HG02610 (cell line): ENCODE data around the gene ANKRD36C.
"Not testable (repeated sequence)": the region's sequence is repeated elsewhere in the genome, so short reads cannot be mapped to it uniquely, and the experiment has no call there.

Experiments used
- ATAC-seq: cut with Tn5 transposase; IDR thresholded peaks from one replicate; pipeline ENCODE4 v1.9.1; 2021; ENCODE audit warnings: mild to moderate bottlenecking, moderate library complexity; ENCODE audit not compliant: unreplicated experiment

The ANKRD36C gene

GRCh38 chr2:96008051-96008450 is 16.4 kb upstream of the ANKRD36C start:
- ATAC-seq, result not testable (repeated sequence)

- ATAC-seq, result not testable (repeated sequence)
Observed at GRCh38 chr2:96006248-96006647, 14.6 kb upstream of the ANKRD36C start.

- ATAC-seq, result not testable (repeated sequence)
Observed at GRCh38 chr2:95992520-95993272, 1.1 kb upstream of the ANKRD36C start.

GRCh38 chr2:95992102-95992501 is 478 bp upstream of the ANKRD36C start:
- ATAC-seq, result peak; percentile 39

GRCh38 chr2:95990884-95991283 is 740 bp downstream of the ANKRD36C start:
- ATAC-seq, result not testable (repeated sequence)

GRCh38 chr2:95951662-95952061 is 40.0 kb downstream of the ANKRD36C start:
- not testable (repeated sequence) for ATAC-seq

GRCh38 chr2:95948039-95948438 is 43.6 kb downstream of the ANKRD36C start:
- ATAC-seq, result not testable (repeated sequence)

- ATAC-seq, result not testable (repeated sequence)
Observed at GRCh38 chr2:95939947-95940346, 51.7 kb downstream of the ANKRD36C start.

- ATAC-seq, result not testable (repeated sequence)
Observed at GRCh38 chr2:95930740-95931139, 60.9 kb downstream of the ANKRD36C start.

GRCh38 chr2:95917007-95917406 is 74.6 kb downstream of the ANKRD36C start:
- not testable (repeated sequence) for ATAC-seq

- not testable (repeated sequence) for ATAC-seq
Observed at GRCh38 chr2:95915131-95915530, 76.5 kb downstream of the ANKRD36C start.

GRCh38 chr2:95911431-95911830 is 80.2 kb downstream of the ANKRD36C start:
- ATAC-seq, result not testable (repeated sequence)

- not testable (repeated sequence) for ATAC-seq
Observed at GRCh38 chr2:95894443-95894842, 97.2 kb downstream of the ANKRD36C start.

- not testable (repeated sequence) for ATAC-seq
Observed at GRCh38 chr2:95867929-95868328, 123.7 kb downstream of the ANKRD36C start.

GRCh38 chr2:95867047-95867677 is 124.5 kb downstream of the ANKRD36C start:
- ATAC-seq, result peak; percentile 76

GRCh38 chr2:95862121-95862520 is 129.5 kb downstream of the ANKRD36C start:
- ATAC-seq, result not testable (repeated sequence)

- ATAC-seq, result no peak
Observed at GRCh38 chr2:95836151-95836550, 155.5 kb downstream of the ANKRD36C start.

GRCh38 chr2:95834077-95835013 is 157.3 kb downstream of the ANKRD36C start:
- ATAC-seq, result not testable (repeated sequence)

- not testable (repeated sequence) for ATAC-seq
Observed at GRCh38 chr2:95824218-95824617, 167.4 kb downstream of the ANKRD36C start.

- not testable (repeated sequence) for ATAC-seq
Observed at GRCh38 chr2:95817521-95817920, 174.1 kb downstream of the ANKRD36C start.

- not testable (repeated sequence) for ATAC-seq
Observed at GRCh38 chr2:95813311-95813710, 178.3 kb downstream of the ANKRD36C start.
